ENCODE results near the gene TEX51. TPM values are rescaled to one million over a fixed set of nuclear protein-coding genes. Genes with fewer than 3 reads are reported as not detected.

TEX51 gene
- not detected in 2 replicates for total RNA-seq

GRCh38 chr2:126898636-126899035, at the start of gene TEX51:
TEX51 (plus strand) TSS chr2:126898890; CDS start chr2:126898919, 29 bp downstream.

Other genes starting within 250 kb of the TEX51 start
- gene GYPC, start 242.7 kb upstream of the TEX51 start, total RNA-seq, result 222 and 267 TPM in 2 replicates
- gene BIN1, start 208.3 kb downstream of the TEX51 start, total RNA-seq, result 97.1 and 119 TPM in 2 replicates